ENCODE data around the gene NMNAT1.

NMNAT1 gene

GRCh38 chr1:9957726-9958125 lies 14.5 kb downstream of the NMNAT1 start:
- intact Hi-C loops (cut with DNase I; ENCODE audit: low total_unique reads), result no loop called here

GRCh38 chr1:9960011-9960410 lies 16.7 kb downstream of the NMNAT1 start:
- Histone ChIP-seq H3K9me3 (no peaks in the 10 kb centered on the region), H3K36me3 (no peaks in the 10 kb centered on the region), H3K4me3 (no peak overlapping the region), H3K27ac (no peak overlapping the region), H3K27me3 (no peaks in the 10 kb centered on the region), H3K4me1 (no peaks in the 10 kb centered on the region)
- intact Hi-C loops (cut with DNase I; ENCODE audit: low total_unique reads), result no loop called here
- DNase-seq, result no peak
- no peak for TF ChIP-seq CTCF (IDR thresholded peaks at IDR 0.05)

More at GRCh38 chr1:9957726-9958125, 14.5 kb downstream of the NMNAT1 start:
- no peak overlapping the region for H3K27ac ChIP-seq
- H3K4me3 ChIP-seq, result no peak overlapping the region
- no peak for TF ChIP-seq CTCF (IDR thresholded peaks at IDR 0.05)
- H3K27me3 ChIP-seq, result no peaks in the 10 kb centered on the region
- no peaks in the 10 kb centered on the region for H3K4me1 ChIP-seq
- no peak for DNase-seq
- no peaks in the 10 kb centered on the region for H3K9me3 ChIP-seq
- H3K36me3 ChIP-seq, result no peaks in the 10 kb centered on the region

- no peak overlapping the region for H3K27ac ChIP-seq
- H3K9me3 ChIP-seq, result no peaks in the 10 kb centered on the region
- DNase-seq, result no peak
Measured at GRCh38 chr1:9960706-9961562, 17.7 kb downstream of the NMNAT1 start.

GRCh38 chr1:9984253-9984652 lies 41.0 kb downstream of the NMNAT1 start:
- no peak overlapping the region for H3K4me3 ChIP-seq
- DNase-seq, result no peak
- no peaks in the 10 kb centered on the region for H3K9me3 ChIP-seq
- no peaks in the 10 kb centered on the region for H3K4me1 ChIP-seq
- peaks cover 9 to 49% (median 25%) of the 10 kb centered on the region in 3 donors for H3K36me3 ChIP-seq
- H3K27me3 ChIP-seq, result no peaks in the 10 kb centered on the region
- H3K27ac ChIP-seq, result no peak overlapping the region
- intact Hi-C loops (cut with DNase I; ENCODE audit: low total_unique reads), result no loop called here
- no peak for TF ChIP-seq CTCF (IDR thresholded peaks at IDR 0.05)

More at GRCh38 chr1:9960706-9961562, 17.7 kb downstream of the NMNAT1 start:
- Histone ChIP-seq H3K36me3 (no peaks in the 10 kb centered on the region), H3K4me3 (no peak overlapping the region), H3K27me3 (no peaks in the 10 kb centered on the region), H3K4me1 (no peaks in the 10 kb centered on the region)
- TF ChIP-seq CTCF (IDR thresholded peaks at IDR 0.05), result no peak
- intact Hi-C loops (cut with DNase I; ENCODE audit: low total_unique reads), result no loop called here

- Histone ChIP-seq H3K4me3 (no peak overlapping the region), H3K27ac (no peak overlapping the region), H3K36me3 (peaks cover 9 to 42% (median 25%) of the 10 kb centered on the region in 3 donors), H3K9me3 (no peaks in the 10 kb centered on the region), H3K4me1 (no peaks in the 10 kb centered on the region), H3K27me3 (no peaks in the 10 kb centered on the region)
- no peak for DNase-seq
- no peak for TF ChIP-seq CTCF (IDR thresholded peaks at IDR 0.05)
- intact Hi-C loops (cut with DNase I; ENCODE audit: low total_unique reads), result no loop called here
Measured at GRCh38 chr1:9985001-9985400, 41.7 kb downstream of the NMNAT1 start.

Measured in tibial artery (tissue), 4 donors.